NB4 (cell line): ENCODE measurements around the gene CDC42EP1.

Experiments
- MYC ChIP-seq: IDR thresholded peaks from 2 replicates; pipeline ENCODE4 v1.6.1; 2011; ENCODE audit warnings: low read depth, low read length
- POLR2A ChIP-seq: IDR thresholded peaks from 2 replicates; pipeline ENCODE4 v1.6.1; 2011; ENCODE audit warnings: mild to moderate bottlenecking; ENCODE audit not compliant: insufficient read length; ENCODE audit errors: extremely low read depth
- TF ChIP-seq, protein P1 (sequence below): IDR thresholded peaks from one replicate; pipeline ENCODE4 v1.5.1; 2012; ENCODE audit warnings: low read depth, low read length
- TF ChIP-seq, protein P2 (sequence below): IDR thresholded peaks from 2 replicates; pipeline ENCODE4 v1.6.1; 2011; ENCODE audit warnings: low read depth, low read length

DNA sequence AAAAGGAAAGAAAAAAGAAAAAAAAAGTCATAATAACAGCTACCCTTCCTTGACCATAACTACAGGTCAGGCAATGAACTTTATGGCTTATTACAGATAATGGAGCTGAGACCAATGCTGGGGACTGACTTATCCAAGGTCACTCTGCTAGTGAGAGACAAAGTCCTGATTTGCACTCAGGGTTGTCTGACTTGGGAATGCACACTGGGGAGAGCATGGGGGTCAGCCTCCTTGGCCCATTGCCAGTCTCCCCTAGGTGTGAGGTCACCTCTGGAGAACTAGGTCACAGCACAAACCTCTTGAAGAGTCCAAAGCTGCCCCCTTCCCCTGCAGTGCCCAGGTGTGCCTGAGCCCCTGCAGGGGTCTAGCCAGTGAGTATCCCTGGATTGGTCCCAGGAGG, 5.3 kb upstream of the CDC42EP1 start:
- TF ChIP-seq POLR2A (no peak), MYC (no peak)
- TF ChIP-seq, protein P1, sequence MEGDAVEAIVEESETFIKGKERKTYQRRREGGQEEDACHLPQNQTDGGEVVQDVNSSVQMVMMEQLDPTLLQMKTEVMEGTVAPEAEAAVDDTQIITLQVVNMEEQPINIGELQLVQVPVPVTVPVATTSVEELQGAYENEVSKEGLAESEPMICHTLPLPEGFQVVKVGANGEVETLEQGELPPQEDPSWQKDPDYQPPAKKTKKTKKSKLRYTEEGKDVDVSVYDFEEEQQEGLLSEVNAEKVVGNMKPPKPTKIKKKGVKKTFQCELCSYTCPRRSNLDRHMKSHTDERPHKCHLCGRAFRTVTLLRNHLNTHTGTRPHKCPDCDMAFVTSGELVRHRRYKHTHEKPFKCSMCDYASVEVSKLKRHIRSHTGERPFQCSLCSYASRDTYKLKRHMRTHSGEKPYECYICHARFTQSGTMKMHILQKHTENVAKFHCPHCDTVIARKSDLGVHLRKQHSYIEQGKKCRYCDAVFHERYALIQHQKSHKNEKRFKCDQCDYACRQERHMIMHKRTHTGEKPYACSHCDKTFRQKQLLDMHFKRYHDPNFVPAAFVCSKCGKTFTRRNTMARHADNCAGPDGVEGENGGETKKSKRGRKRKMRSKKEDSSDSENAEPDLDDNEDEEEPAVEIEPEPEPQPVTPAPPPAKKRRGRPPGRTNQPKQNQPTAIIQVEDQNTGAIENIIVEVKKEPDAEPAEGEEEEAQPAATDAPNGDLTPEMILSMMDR = no peak
- TF ChIP-seq, protein P2, sequence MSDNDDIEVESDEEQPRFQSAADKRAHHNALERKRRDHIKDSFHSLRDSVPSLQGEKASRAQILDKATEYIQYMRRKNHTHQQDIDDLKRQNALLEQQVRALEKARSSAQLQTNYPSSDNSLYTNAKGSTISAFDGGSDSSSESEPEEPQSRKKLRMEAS = no peak
